Natural killer cell (primary cell): ENCODE measurements around the gene BCL2L12. TPM values are rescaled to one million over a fixed set of nuclear protein-coding genes. Genes with fewer than 3 reads are reported as not detected.

ENCODE experiments used
- ATAC-seq, 3 donors: fragments of 150-1000 bp in 2 of 3; fragments of 200-7000 bp in 1 of 3; cut with Tn5 transposase; 1 replicate in 1 of 3; 2 replicates in 2 of 3; pipeline ENCODE4 v1.10.0; 2021; ENCODE audit warnings: mild to moderate bottlenecking in 2 of 3, moderate library complexity in 2 of 3
- DNase-seq, 2 donors: peaks; one replicate each; pipeline versions ENCODE4 v3.0.0 to v3.0.0-alpha.2; 2013 to 2021; ENCODE audit warnings: mixed read lengths in 1 of 2
- H3K27ac ChIP-seq: one replicate; pipeline ENCODE4 v1.5.1; 2013; ENCODE audit warnings: mild to moderate bottlenecking, low read length
- H3K27me3 ChIP-seq: one replicate; pipeline ENCODE4 v1.6.1; 2013; ENCODE audit warnings: low read length; ENCODE audit not compliant: control insufficient read depth, insufficient read depth
- H3K36me3 ChIP-seq: one replicate; pipeline ENCODE4 v1.6.1; 2013; ENCODE audit warnings: low read length; ENCODE audit not compliant: control insufficient read depth, insufficient read depth
- H3K4me1 ChIP-seq: one replicate; pipeline ENCODE4 v1.6.1; 2013; ENCODE audit warnings: low read length; ENCODE audit not compliant: control insufficient read depth, insufficient read depth
- H3K4me3 ChIP-seq: one replicate; pipeline ENCODE4 v1.5.1; 2013; ENCODE audit warnings: low read length
- H3K9me3 ChIP-seq: one replicate; pipeline ENCODE4 v1.6.1; 2013; ENCODE audit warnings: low read length; ENCODE audit not compliant: control insufficient read depth, insufficient read depth
- H3K27ac Mint-ChIP-seq, 2 donors: one replicate each; pipeline ENCODE4 v1.8.0; 2022; ENCODE audit warnings: mild to moderate bottlenecking in 2 of 2, mixed read lengths in 2 of 2, moderate library complexity in 1 of 2
- H3K27me3 Mint-ChIP-seq, 2 donors: one replicate each; pipeline ENCODE4 v1.8.0; 2022; ENCODE audit warnings: low read depth in 2 of 2, mixed read lengths in 2 of 2
- H3K36me3 Mint-ChIP-seq: one replicate; pipeline ENCODE4 v1.8.0; 2022; ENCODE audit warnings: mixed read lengths
- H3K4me1 Mint-ChIP-seq, 2 donors: one replicate each; pipeline ENCODE4 v1.8.0; 2022; ENCODE audit warnings: mixed read lengths in 2 of 2
- H3K4me3 Mint-ChIP-seq: one replicate; pipeline ENCODE4 v1.8.0; 2022; ENCODE audit warnings: mild to moderate bottlenecking, moderate library complexity, mixed read lengths
- H3K9me3 Mint-ChIP-seq, 2 donors: one replicate each; pipeline ENCODE4 v1.8.0; 2022; ENCODE audit warnings: mixed read lengths in 2 of 2
- WGBS: methylation state at CpG from one replicate; pipeline ENCODE4 v1.1.7; 2013; ENCODE audit warnings: missing lambda C conversion rate; ENCODE audit not compliant: insufficient coverage; 5-methylcytosine and 5-hydroxymethylcytosine counted together
- intact Hi-C: fragments of 100-400 bp; cut with micrococcal nuclease; formaldehyde crosslinking; loops from one replicate; pipeline ENCODE4 v1.14.2; 2022
- total RNA-seq, 4 donors: library from RNA; stranded (reverse); fragments of 120-200 nt in 1 of 4; gene quantifications; one replicate each; pipeline versions ENCODE4 v1.2.3 to v1.2.4, GENCODE V29; 2013 to 2022
- TF ChIP-seq, protein P1 (sequence below): fragments of 200-600 bp; IDR thresholded peaks from one replicate; pipeline ENCODE4 v1.8.0; 2022; ENCODE audit warnings: antibody characterized with exemption

The BCL2L12 gene
- total RNA-seq, 3 donors from 2014 or later (not counting 1 experiment from before 2014, with no cell fraction given): 15.6 to 34.6 (median 22.3) TPM

GRCh38 chr19:49639401-49640112 is 26.2 kb upstream of the BCL2L12 start:
- peaks cover 44% of the 10 kb centered on the region for H3K4me1 ChIP-seq
- Mint-ChIP-seq H3K36me3 (no peaks in the 10 kb centered on the region), H3K9me3 (no peaks in the 10 kb centered on the region), H3K27me3 (no peaks in the 10 kb centered on the region), H3K27ac (peak overlapping the region; percentile 96 to 100), H3K4me3 (peak overlapping the region; percentile 93), H3K4me1 (peaks cover 44 to 60% of the 10 kb centered on the region in 2 donors)
- TF ChIP-seq, protein P1, sequence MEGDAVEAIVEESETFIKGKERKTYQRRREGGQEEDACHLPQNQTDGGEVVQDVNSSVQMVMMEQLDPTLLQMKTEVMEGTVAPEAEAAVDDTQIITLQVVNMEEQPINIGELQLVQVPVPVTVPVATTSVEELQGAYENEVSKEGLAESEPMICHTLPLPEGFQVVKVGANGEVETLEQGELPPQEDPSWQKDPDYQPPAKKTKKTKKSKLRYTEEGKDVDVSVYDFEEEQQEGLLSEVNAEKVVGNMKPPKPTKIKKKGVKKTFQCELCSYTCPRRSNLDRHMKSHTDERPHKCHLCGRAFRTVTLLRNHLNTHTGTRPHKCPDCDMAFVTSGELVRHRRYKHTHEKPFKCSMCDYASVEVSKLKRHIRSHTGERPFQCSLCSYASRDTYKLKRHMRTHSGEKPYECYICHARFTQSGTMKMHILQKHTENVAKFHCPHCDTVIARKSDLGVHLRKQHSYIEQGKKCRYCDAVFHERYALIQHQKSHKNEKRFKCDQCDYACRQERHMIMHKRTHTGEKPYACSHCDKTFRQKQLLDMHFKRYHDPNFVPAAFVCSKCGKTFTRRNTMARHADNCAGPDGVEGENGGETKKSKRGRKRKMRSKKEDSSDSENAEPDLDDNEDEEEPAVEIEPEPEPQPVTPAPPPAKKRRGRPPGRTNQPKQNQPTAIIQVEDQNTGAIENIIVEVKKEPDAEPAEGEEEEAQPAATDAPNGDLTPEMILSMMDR: no peak
- H3K4me3 ChIP-seq: peak overlapping the region; percentile 32
- H3K27me3 ChIP-seq: no peaks in the 10 kb centered on the region
- H3K27ac ChIP-seq: peak overlapping the region; percentile 41
- ATAC-seq: no peak
- intact Hi-C loops: loop anchor here (1.0 to 5.0 kb wide), 6 partner anchors 38 to 1002 kb away; partner anchors contain the start of genes AKT1S1, DBP, NOSIP and PRMT1
- DNase-seq: peak in 1 of 2 donors; percentile 42
- no peaks in the 10 kb centered on the region for H3K9me3 ChIP-seq
- no peaks in the 10 kb centered on the region for H3K36me3 ChIP-seq
- WGBS: 5% methylated on average over 31 of the region's 31 CpGs

GRCh38 chr19:49640113-49640898 is 25.4 kb upstream of the BCL2L12 start, which contains the start of gene RRAS:
Gene RRAS (minus strand): TSS chr19:49640143. CDS start chr19:49640098, 45 bp downstream.
- H3K4me1 Mint-ChIP-seq: peaks cover 45 to 63% of the 10 kb centered on the region in 2 donors
- no peaks in the 10 kb centered on the region for H3K9me3 Mint-ChIP-seq
- H3K27ac Mint-ChIP-seq: peak within 1 kb of the TSS; percentile 96 to 100
- DNase-seq: peak; percentile 99 to 100
- peak within 1 kb of the TSS; percentile 58 for H3K4me3 ChIP-seq
- no peaks in the 10 kb centered on the region for H3K36me3 ChIP-seq
- H3K9me3 ChIP-seq: no peaks in the 10 kb centered on the region
- peak within 1 kb of the TSS; percentile 86 for H3K27ac ChIP-seq
- H3K27me3 Mint-ChIP-seq: no peaks in the 10 kb centered on the region
- TF ChIP-seq, protein P1: no peak
- ATAC-seq: peak; percentile 71 to 87 (median 73)
- no peaks in the 10 kb centered on the region for H3K36me3 Mint-ChIP-seq
- under 1% methylated on average over 51 of the region's 51 CpGs for WGBS
- peak within 1 kb of the TSS; percentile 93 for H3K4me3 Mint-ChIP-seq
- no peaks in the 10 kb centered on the region for H3K27me3 ChIP-seq
- intact Hi-C loops: loop anchor here (1.0 to 5.0 kb wide), 6 partner anchors 37 to 1003 kb away; partner anchors contain the start of genes AKT1S1, DBP, NOSIP and PRMT1
- H3K4me1 ChIP-seq: peaks cover 44% of the 10 kb centered on the region

GRCh38 chr19:49641688-49642491 is 23.8 kb upstream of the BCL2L12 start, which contains the start of gene SCAF1:
Gene SCAF1 (plus strand): TSS chr19:49642209. CDS start chr19:49645027, 2,818 bp downstream.
- Mint-ChIP-seq H3K36me3 (no peaks in the 10 kb centered on the region), H3K27me3 (no peaks in the 10 kb centered on the region), H3K4me1 (peaks cover 45 to 69% of the 10 kb centered on the region in 2 donors), H3K4me3 (peak within 1 kb of the TSS; percentile 93), H3K27ac (peak within 1 kb of the TSS; percentile 96 to 100), H3K9me3 (no peaks in the 10 kb centered on the region)
- TF ChIP-seq, protein P1: no peak
- no peaks in the 10 kb centered on the region for H3K9me3 ChIP-seq
- ATAC-seq: peak; percentile 66 to 87 (median 72)
- H3K36me3 ChIP-seq: peaks cover 9% of the 10 kb centered on the region
- intact Hi-C loops: loop anchor here (1.0 to 5.0 kb wide), 5 partner anchors 22 to 1005 kb away; partner anchors contain the start of genes AKT1S1, ALDH16A1, DBP and NOSIP
- H3K4me1 ChIP-seq: peaks cover 44% of the 10 kb centered on the region
- peak within 1 kb of the TSS; percentile 88 for H3K27ac ChIP-seq
- peak; percentile 99 to 100 for DNase-seq
- WGBS: under 1% methylated on average over 87 of the region's 87 CpGs
- peak within 1 kb of the TSS; percentile 84 for H3K4me3 ChIP-seq
- no peaks in the 10 kb centered on the region for H3K27me3 ChIP-seq
